NOMO-1 treated with dmso at 0.1 percent for 144 hours (cell line): ENCODE results near the gene CLIC5.

ENCODE experiments used
- DNase-seq: peaks from one replicate; lab custom pipeline; 2025; ENCODE audit not compliant: unreplicated experiment; lab: John Stamatoyannopoulos, UW

The CLIC5 gene

GRCh38 chr6:46015119-46015968 lies at the start of gene CLIC5:
Gene CLIC5 (minus strand): TSS chr6:46015860. CDS start chr6:46015542, 318 bp downstream.
- DNase-seq = no peak

- DNase-seq = no peak
Observed at GRCh38 chr6:46062991-46063390, 47.3 kb upstream of the CLIC5 start.

GRCh38 chr6:46062312-46062711 lies 46.7 kb upstream of the CLIC5 start:
- no peak for DNase-seq

GRCh38 chr6:46061497-46061896 lies 45.8 kb upstream of the CLIC5 start:
- DNase-seq = no peak

- DNase-seq = peak; percentile 41
Observed at GRCh38 chr6:46059608-46060007, 43.9 kb upstream of the CLIC5 start.

GRCh38 chr6:46058951-46059350 lies 43.3 kb upstream of the CLIC5 start:
- DNase-seq = no peak

- no peak for DNase-seq
Observed at GRCh38 chr6:46057792-46058191, 42.1 kb upstream of the CLIC5 start.

GRCh38 chr6:46056906-46057529 lies 41.4 kb upstream of the CLIC5 start:
- DNase-seq = no peak

GRCh38 chr6:46054516-46054915 lies 38.9 kb upstream of the CLIC5 start:
- DNase-seq = peak; percentile 17

GRCh38 chr6:46053039-46053933 lies 37.6 kb upstream of the CLIC5 start:
- DNase-seq = no peak

GRCh38 chr6:46052479-46052878 lies 36.8 kb upstream of the CLIC5 start:
- no peak for DNase-seq

GRCh38 chr6:46051962-46052361 lies 36.3 kb upstream of the CLIC5 start:
- DNase-seq = no peak

- DNase-seq = no peak
Observed at GRCh38 chr6:46050845-46051405, 35.3 kb upstream of the CLIC5 start.

GRCh38 chr6:46048646-46049297 lies 33.1 kb upstream of the CLIC5 start:
- no peak for DNase-seq

GRCh38 chr6:46046558-46047174 lies 31.0 kb upstream of the CLIC5 start:
- DNase-seq = no peak

- DNase-seq = peak; percentile 7
Observed at GRCh38 chr6:46044881-46045617, 29.4 kb upstream of the CLIC5 start.

- peak; percentile 48 for DNase-seq
Observed at GRCh38 chr6:46042355-46042999, 26.8 kb upstream of the CLIC5 start.

- no peak for DNase-seq
Observed at GRCh38 chr6:46040288-46040687, 24.6 kb upstream of the CLIC5 start.

- no peak for DNase-seq
Observed at GRCh38 chr6:46039646-46040045, 24.0 kb upstream of the CLIC5 start.
